ENCODE measurements around the gene KIF1B. TPM values are rescaled to one million over a fixed set of nuclear protein-coding genes. Genes with fewer than 3 reads are reported as not detected.

Gene KIF1B
- total RNA-seq, 1 experiment from 2014 or later = 57.7 TPM

DNA sequence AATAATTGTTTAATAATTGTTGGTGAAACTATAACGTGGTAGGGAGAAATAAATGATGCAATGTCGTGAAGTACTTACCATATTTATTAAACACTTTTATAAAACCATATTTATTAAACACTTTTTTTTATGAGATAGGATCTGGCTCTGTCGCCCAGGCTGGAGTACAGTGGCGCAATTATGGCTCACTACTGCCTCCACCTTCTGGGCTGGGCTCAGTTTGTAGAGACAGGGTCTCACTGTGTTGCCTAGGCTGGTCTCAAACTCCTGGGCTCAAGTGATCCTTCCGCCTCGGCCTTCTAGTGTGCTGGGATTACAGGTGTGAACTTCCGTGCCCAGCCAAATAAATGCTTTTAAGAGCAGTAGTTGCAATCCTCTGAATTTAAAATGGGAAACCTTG lies 112.5 kb downstream of the KIF1B start:
- Mint-ChIP-seq H3K36me3 (ENCODE audit: insufficient read depth in 1 of 3, low read depth in 3 of 3) (peaks cover 15 to 41% (median 27%) of the 10 kb centered on the region in 3 experiments; a peak in 6 of 7 replicates), H3K27me3 (ENCODE audit: low read depth) (no peaks in the 10 kb centered on the region), H3K9me3 (no peaks in the 10 kb centered on the region), H3K4me1 (peaks cover 21% of the 10 kb centered on the region in 2 experiments), H3K4me3 (no peak overlapping the region), H3K27ac (peak overlapping the region in 1 of 3 experiments; percentile 61; a peak in 1 of 7 replicates)
- no peaks in the 10 kb centered on the region for H3K23me2 ChIP-seq (ENCODE audit: insufficient read length, low read depth, low read length, poor library complexity, severe bottlenecking)
- DNase-seq = no peak
- H3K4me2 ChIP-seq (ENCODE audit: insufficient read depth, insufficient read length, low read length) = no peak overlapping the region
- no peak overlapping the region for H3K23ac ChIP-seq (ENCODE audit: insufficient read length, low read depth, low read length)
- H2BK5ac ChIP-seq (ENCODE audit: insufficient read length, low read length) = no peak overlapping the region
- H3K4me1 ChIP-seq (ENCODE audit: insufficient read depth, low read length) = no peaks in the 10 kb centered on the region
- H3K27ac ChIP-seq (ENCODE audit: insufficient read length, low read depth, low read length) = no peak overlapping the region
- no peak overlapping the region for H2AK5ac ChIP-seq (ENCODE audit: insufficient read length, low read length)
- no peak overlapping the region for H3K9ac ChIP-seq (ENCODE audit: extremely low read depth, insufficient read length, low read length)
- H3K56ac ChIP-seq (ENCODE audit: insufficient read length, low read depth, low read length) = no peak overlapping the region
- no peak overlapping the region for H3K18ac ChIP-seq (ENCODE audit: insufficient read length, low read depth, low read length)
- TF ChIP-seq, protein P1, sequence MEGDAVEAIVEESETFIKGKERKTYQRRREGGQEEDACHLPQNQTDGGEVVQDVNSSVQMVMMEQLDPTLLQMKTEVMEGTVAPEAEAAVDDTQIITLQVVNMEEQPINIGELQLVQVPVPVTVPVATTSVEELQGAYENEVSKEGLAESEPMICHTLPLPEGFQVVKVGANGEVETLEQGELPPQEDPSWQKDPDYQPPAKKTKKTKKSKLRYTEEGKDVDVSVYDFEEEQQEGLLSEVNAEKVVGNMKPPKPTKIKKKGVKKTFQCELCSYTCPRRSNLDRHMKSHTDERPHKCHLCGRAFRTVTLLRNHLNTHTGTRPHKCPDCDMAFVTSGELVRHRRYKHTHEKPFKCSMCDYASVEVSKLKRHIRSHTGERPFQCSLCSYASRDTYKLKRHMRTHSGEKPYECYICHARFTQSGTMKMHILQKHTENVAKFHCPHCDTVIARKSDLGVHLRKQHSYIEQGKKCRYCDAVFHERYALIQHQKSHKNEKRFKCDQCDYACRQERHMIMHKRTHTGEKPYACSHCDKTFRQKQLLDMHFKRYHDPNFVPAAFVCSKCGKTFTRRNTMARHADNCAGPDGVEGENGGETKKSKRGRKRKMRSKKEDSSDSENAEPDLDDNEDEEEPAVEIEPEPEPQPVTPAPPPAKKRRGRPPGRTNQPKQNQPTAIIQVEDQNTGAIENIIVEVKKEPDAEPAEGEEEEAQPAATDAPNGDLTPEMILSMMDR (conservative IDR thresholded peaks at IDR 0.05) = no peak
- H3K79me1 ChIP-seq (ENCODE audit: insufficient read depth, low read depth, low read length, poor library complexity, severe bottlenecking) = no peaks in the 10 kb centered on the region
- no peaks in the 10 kb centered on the region for H3K9me3 ChIP-seq (ENCODE audit: control insufficient read depth, low read depth, low read length)
- H4K91ac ChIP-seq (ENCODE audit: insufficient read length, low read depth, low read length) = no peak overlapping the region
- no peaks in the 10 kb centered on the region for H4K20me1 ChIP-seq (ENCODE audit: control insufficient read depth, insufficient read depth, insufficient read length)
- H2BK120ac ChIP-seq (ENCODE audit: low read depth, low read length, poor library complexity, severe bottlenecking) = no peak overlapping the region
- H2BK20ac ChIP-seq (ENCODE audit: low read depth, low read length, poor library complexity, severe bottlenecking) = no peak overlapping the region
- H3K79me2 ChIP-seq (ENCODE audit: insufficient read depth, low read length) = no peaks in the 10 kb centered on the region
- no peak overlapping the region for H4K5ac ChIP-seq (ENCODE audit: insufficient read length, low read depth, low read length)
- H3K4ac ChIP-seq (ENCODE audit: low read depth, low read length) = no peak overlapping the region
- WGBS (ENCODE audit: extremely low coverage, insufficient read length, low lambda C conversion rate) = no CpG with 5 or more reads among the region's 7 CpGs
- no peak overlapping the region for H4K8ac ChIP-seq (replicated peaks; ENCODE audit: insufficient read length, low read depth, low read length)
- H2BK15ac ChIP-seq (ENCODE audit: low read depth, low read length) = no peak overlapping the region
- H3T11ph ChIP-seq (ENCODE audit: low read length) = no peak overlapping the region
- H3K14ac ChIP-seq (ENCODE audit: insufficient read depth, low read length) = no peak overlapping the region
- no peak overlapping the region for H2AFZ ChIP-seq (ENCODE audit: low read length)
- no peak overlapping the region for H2BK12ac ChIP-seq (ENCODE audit: insufficient read length, low read depth, low read length)
- no peaks in the 10 kb centered on the region for H3K27me3 ChIP-seq (ENCODE audit: insufficient read depth, low read length)
